Parathyroid adenoma (tissue), 2 donors: Measurements from ENCODE around the gene USP2.
A peak's percentile ranks its signal among the peaks of the same experiment; 100 is the strongest.

Experiments
- H2AFZ ChIP-seq: fragments of 300-600 bp; sonication (generic); one replicate; pipeline ENCODE4 v1.7.0; 2017; ENCODE audit warnings: antibody characterized with exemption, mild to moderate bottlenecking
- H3K27ac ChIP-seq: fragments of 300-600 bp; sonication (generic); one replicate; pipeline ENCODE4 v1.7.0; 2017
- H3K27me3 ChIP-seq: fragments of 300-600 bp; sonication (generic); one replicate; pipeline ENCODE4 v1.7.0; 2017; ENCODE audit warnings: low read length; ENCODE audit not compliant: control insufficient read depth, insufficient read depth
- H3K36me3 ChIP-seq: fragments of 300-600 bp; sonication (generic); one replicate; pipeline ENCODE4 v1.7.0; 2017; ENCODE audit warnings: low read length; ENCODE audit not compliant: control insufficient read depth, insufficient read depth
- H3K4me1 ChIP-seq: fragments of 300-600 bp; sonication (generic); one replicate; pipeline ENCODE4 v1.7.0; 2017; ENCODE audit warnings: control low read depth
- H3K4me2 ChIP-seq: fragments of 300-600 bp; sonication (generic); one replicate; pipeline ENCODE4 v1.7.0; 2017; ENCODE audit warnings: low read length
- H3K4me3 ChIP-seq: fragments of 300-600 bp; sonication (generic); one replicate; pipeline ENCODE4 v1.7.0; 2017; ENCODE audit warnings: low read depth, low read length
- H3K79me2 ChIP-seq: fragments of 300-600 bp; sonication (generic); one replicate; pipeline ENCODE4 v1.7.0; 2017; ENCODE audit warnings: control low read depth
- H3K9ac ChIP-seq: fragments of 300-600 bp; sonication (generic); one replicate; pipeline ENCODE4 v1.7.0; 2017; ENCODE audit warnings: mild to moderate bottlenecking
- H3K9me3 ChIP-seq: fragments of 300-600 bp; sonication (generic); one replicate; pipeline ENCODE4 v1.7.0; 2017; ENCODE audit warnings: low read length; ENCODE audit not compliant: control insufficient read depth
- CTCF ChIP-seq: fragments of 300-600 bp; sonication (generic); IDR thresholded peaks from one replicate; pipeline ENCODE4 v1.7.0; 2017; ENCODE audit warnings: antibody characterized with exemption, mild to moderate bottlenecking
- donor health status: primary hyperparathyroidism.

USP2 gene

DNA sequence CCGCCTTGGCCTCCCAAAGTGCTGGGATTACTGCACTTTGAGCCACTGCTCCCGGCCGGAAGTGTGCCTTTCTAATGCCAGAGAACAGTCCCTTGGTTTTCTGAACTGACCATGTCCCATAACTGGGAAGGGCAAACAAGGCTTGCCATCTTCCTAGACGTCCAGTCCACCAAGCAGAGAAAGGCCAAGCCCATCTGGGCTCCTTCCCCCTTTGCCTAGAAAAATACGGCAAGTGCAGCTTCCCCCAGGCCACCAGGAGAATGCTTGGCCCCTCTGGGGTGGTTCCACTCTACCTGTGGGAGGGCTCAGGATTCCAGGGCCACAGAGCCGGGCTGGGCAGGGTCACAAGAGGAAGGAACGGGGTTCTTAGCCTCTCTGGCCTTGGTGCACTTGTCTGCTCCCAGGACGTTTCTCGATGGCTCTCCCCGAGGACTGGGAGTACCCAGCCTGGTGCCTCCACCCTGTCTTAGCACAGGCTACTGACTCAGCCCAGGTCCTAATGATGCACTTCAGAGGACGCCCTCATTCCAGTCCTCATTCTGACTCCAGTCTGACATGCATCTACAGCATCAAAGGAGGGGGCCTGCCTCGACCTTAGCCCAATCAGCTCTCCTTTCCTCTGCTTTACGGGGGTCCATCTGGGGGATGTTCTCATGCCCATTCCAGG is 1.2 kb downstream of the USP2 start:
- no peak overlapping the region for H3K4me3 ChIP-seq
- no peak overlapping the region for H3K4me2 ChIP-seq
- no peaks in the 10 kb centered on the region for H3K79me2 ChIP-seq
- H3K9ac ChIP-seq: no peak overlapping the region
- TF ChIP-seq CTCF: no peak
- no peak overlapping the region for H2AFZ ChIP-seq
- H3K27me3 ChIP-seq: no peaks in the 10 kb centered on the region
- peaks cover 8% of the 10 kb centered on the region for H3K4me1 ChIP-seq
- no peaks in the 10 kb centered on the region for H3K36me3 ChIP-seq
- H3K27ac ChIP-seq: no peak overlapping the region
- no peaks in the 10 kb centered on the region for H3K9me3 ChIP-seq

- Histone ChIP-seq H3K27me3 (no peaks in the 10 kb centered on the region), H3K79me2 (no peaks in the 10 kb centered on the region), H3K9ac (no peak overlapping the region), H3K9me3 (no peaks in the 10 kb centered on the region), H3K4me3 (peak overlapping the region; percentile 16), H3K36me3 (no peaks in the 10 kb centered on the region), H3K4me2 (peak overlapping the region; percentile 21), H3K4me1 (peaks cover 11% of the 10 kb centered on the region), H3K27ac (no peak overlapping the region), H2AFZ (no peak overlapping the region)
- TF ChIP-seq CTCF: no peak
These were observed 2.5 kb downstream of the USP2 start for GRCh38 chr11:119378851-119379465.

DNA sequence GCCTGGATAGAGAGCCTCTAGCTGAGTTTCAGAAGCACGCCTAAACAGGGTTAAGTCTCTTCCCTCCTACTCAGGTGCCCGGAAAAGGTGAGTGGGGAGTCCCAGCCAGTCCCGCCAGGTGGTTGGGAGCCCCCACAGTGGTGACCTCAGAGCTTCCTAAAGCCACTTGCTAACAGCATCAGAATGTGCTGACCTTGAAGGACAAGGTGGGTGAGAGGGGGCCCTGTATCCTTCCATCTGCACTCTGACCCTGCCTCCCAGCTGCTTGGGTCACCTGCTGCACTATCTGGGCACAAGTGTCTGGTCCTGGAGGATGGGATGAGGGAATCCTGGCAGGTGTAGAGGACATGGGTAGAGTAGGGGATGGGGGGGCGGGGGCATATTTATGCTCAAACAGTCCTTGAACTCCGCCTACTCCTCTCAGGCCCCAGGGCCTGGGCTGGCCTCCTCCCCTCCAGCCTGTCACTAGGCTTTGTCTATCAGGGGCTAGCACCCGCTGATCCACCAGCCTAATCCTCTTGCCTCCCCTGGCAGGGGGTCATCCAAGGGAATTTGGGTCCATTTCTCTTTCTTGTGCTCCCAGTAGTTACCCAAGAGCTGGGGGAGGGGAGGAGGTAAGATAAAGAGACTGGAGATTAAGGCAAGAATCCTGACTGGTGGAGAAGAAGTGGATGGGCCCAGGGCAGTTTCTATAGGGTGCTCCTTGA is 3.4 kb downstream of the USP2 start:
- H3K27ac ChIP-seq: no peak overlapping the region

DNA sequence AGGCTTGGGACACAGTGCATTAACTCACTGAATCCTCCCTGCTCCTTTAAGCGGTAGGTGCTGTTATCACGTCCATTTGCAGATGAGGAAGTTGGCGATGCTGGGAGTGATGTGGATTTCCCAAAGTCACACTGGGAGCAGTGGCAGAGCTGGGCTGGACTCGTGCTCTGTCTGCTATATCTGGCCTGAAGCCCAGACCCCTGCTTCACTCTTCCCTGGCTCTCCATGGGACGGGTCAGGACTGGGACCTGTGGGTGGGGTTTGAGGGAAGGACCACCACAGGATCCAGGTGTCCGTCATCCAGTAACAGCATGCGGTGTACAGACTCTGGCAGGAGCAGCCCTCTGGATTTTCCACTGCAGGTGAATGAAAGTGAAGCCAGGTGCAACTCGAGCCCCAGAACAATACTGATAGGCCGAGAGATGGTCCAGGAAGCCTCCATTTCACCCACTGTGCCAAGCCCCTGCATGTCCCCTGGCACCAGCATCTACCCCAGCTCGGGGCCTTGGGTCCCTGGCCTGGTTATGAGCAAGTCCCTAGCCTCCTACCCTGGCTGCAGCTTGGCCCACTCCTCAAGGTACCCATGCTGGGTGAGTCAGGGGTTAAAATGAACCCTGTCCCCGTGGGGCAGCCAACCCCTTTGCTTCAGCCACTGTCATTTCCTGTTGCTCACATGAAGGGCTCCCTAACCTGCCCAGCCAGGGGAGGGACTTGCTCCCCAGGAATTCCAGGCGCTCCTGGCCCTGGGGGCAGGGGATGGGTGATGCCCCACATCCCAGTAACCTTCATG is 4.2 kb downstream of the USP2 start:
- H3K79me2 ChIP-seq: no peaks in the 10 kb centered on the region
- no peak for TF ChIP-seq CTCF
- H3K27ac ChIP-seq: no peak overlapping the region
- H3K4me3 ChIP-seq: no peak overlapping the region
- H3K4me1 ChIP-seq: peaks cover 10% of the 10 kb centered on the region
- no peaks in the 10 kb centered on the region for H3K9me3 ChIP-seq
- H3K4me2 ChIP-seq: no peak overlapping the region
- H3K27me3 ChIP-seq: no peaks in the 10 kb centered on the region
- no peak overlapping the region for H2AFZ ChIP-seq
- no peaks in the 10 kb centered on the region for H3K36me3 ChIP-seq
- no peak overlapping the region for H3K9ac ChIP-seq

More for the DNA sequence above, 3.4 kb downstream of the USP2 start:
- H3K36me3 ChIP-seq: no peaks in the 10 kb centered on the region
- H3K4me2 ChIP-seq: peak overlapping the region; percentile 21
- peaks cover 11% of the 10 kb centered on the region for H3K4me1 ChIP-seq
- no peaks in the 10 kb centered on the region for H3K79me2 ChIP-seq
- peak overlapping the region; percentile 16 for H3K4me3 ChIP-seq
- no peak for TF ChIP-seq CTCF
- no peaks in the 10 kb centered on the region for H3K9me3 ChIP-seq
- no peak overlapping the region for H3K9ac ChIP-seq
- no peak overlapping the region for H2AFZ ChIP-seq
- H3K27me3 ChIP-seq: no peaks in the 10 kb centered on the region
